Endothelial cell of umbilical vein (primary cell): ENCODE measurements around the gene PUDP.

Experiments
- EZH2 ChIP-seq: IDR thresholded peaks from 2 replicates; pipeline ENCODE4 v1.6.1; 2012; ENCODE audit warnings: borderline replicate concordance, low read depth, mild to moderate bottlenecking, moderate library complexity, low read length, inconsistent platforms; ENCODE audit not compliant: severe bottlenecking
- POLR2A ChIP-seq: IDR thresholded peaks from 2 replicates; pipeline ENCODE4 v1.6.1; 2012; ENCODE audit warnings: low read depth, mild to moderate bottlenecking, control low read depth, low read length

DNA sequence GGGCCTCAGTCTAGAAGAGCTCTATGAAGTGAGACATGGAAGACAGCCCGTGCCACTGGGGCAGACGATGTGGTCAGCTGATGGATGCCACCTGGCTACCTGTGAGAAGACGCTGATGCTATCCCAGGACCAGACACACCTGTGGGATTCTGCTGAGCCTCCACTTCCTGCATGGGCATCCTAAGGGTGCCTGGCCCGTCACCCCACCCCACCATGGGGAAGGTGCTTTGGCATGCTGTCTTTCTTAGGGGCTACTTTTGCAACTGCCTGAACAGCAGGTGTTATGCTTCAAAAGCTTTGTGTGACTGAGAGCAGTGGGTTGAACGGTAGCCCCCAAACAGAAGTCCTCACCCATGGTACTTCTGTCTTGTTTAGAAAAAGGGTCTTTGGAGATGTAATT, 65.4 kb downstream of the PUDP start:
- no peak for TF ChIP-seq EZH2
- no peak for TF ChIP-seq POLR2A
